RWPE1 (cell line): ENCODE results near the gene ATP2B1.
A peak's percentile ranks its signal among the peaks of the same experiment; 100 is the strongest.

Experiments
- CTCF ChIA-PET: fragments of 350-600 bp; sonication (Branson Sonifier 250); formaldehyde crosslinking; extraction: SDS; loops from one replicate; lab custom pipeline; 2021; lab: Yijun Ruan, JAX
- POLR2A ChIA-PET: fragments of 400-600 bp; formaldehyde crosslinking; extraction: SDS; loops from one replicate; lab custom pipeline; 2020; ENCODE audit warnings: antibody characterized with exemption; ENCODE audit not compliant: low non-redundant PET; lab: Yijun Ruan, JAX
- DNase-seq: peaks from one replicate; pipeline ENCODE4 v3.0.0; 2012; ENCODE audit warnings: low spot score
- H3K27ac ChIP-seq: fragments of 450-650 bp; 2 replicates; pipeline ENCODE4 v1.5.1; 2017
- TF ChIP-seq, protein P1 (sequence below): fragments of 450-650 bp; conservative IDR thresholded peaks from 2 replicates; pipeline ENCODE4 v1.5.1; 2017; ENCODE audit warnings: low read depth, mild to moderate bottlenecking

ATP2B1 gene

DNA sequence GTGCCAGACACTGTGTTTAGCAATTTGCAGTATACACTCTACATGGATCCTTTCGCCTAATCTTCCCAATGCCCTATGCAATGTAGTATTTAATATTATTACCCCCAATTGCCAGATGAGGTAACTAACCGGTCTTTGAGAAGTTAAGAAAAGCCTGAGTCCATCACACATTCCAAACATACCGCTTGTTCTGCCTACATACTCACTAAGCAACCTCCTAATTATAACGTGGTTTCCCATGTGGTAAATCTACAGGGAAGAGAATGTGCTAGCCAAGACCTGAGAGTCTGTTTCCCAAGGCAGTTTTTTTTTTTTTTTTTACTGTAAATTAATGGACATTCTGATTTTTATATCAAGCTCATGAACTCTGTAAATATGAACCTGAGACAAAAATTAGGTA is 37.2 kb downstream of the ATP2B1 start:
- no peak overlapping the region for H3K27ac ChIP-seq
- CTCF ChIA-PET: no interaction called here
- POLR2A ChIA-PET: interaction anchor here (0.6 kb wide), 1 partner anchor 542 kb away, joined by 5 read pairs; no protein-coding TSS in a partner anchor
- DNase-seq: no peak
- TF ChIP-seq, protein P1, sequence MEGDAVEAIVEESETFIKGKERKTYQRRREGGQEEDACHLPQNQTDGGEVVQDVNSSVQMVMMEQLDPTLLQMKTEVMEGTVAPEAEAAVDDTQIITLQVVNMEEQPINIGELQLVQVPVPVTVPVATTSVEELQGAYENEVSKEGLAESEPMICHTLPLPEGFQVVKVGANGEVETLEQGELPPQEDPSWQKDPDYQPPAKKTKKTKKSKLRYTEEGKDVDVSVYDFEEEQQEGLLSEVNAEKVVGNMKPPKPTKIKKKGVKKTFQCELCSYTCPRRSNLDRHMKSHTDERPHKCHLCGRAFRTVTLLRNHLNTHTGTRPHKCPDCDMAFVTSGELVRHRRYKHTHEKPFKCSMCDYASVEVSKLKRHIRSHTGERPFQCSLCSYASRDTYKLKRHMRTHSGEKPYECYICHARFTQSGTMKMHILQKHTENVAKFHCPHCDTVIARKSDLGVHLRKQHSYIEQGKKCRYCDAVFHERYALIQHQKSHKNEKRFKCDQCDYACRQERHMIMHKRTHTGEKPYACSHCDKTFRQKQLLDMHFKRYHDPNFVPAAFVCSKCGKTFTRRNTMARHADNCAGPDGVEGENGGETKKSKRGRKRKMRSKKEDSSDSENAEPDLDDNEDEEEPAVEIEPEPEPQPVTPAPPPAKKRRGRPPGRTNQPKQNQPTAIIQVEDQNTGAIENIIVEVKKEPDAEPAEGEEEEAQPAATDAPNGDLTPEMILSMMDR: no peak

DNA sequence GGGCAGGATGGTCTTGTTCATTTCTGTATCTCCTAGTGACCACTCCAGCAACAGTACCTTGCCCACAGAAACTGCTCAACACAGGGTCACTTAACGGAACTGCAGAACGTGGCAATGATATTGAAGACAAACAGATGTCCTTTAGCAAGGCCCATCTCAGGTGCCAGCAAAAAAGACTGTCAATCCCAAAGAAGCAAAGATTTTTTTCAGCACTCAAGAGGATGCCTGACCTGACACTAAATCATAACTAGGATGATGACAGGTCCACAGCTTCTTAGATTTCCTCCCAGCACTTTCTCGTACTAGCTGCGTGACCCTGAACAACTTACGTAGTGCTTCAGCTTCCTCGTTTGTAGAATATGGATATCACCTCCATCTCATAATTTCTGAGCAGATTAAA is 39.4 kb downstream of the ATP2B1 start:
- TF ChIP-seq, protein P1: no peak
- H3K27ac ChIP-seq: no peak overlapping the region
- ChIA-PET CTCF (interaction anchor here (1.7 kb wide), 1 partner anchor 25 kb away, joined by 3 read pairs; no protein-coding TSS in a partner anchor), POLR2A (no interaction called here)
- no peak for DNase-seq

DNA sequence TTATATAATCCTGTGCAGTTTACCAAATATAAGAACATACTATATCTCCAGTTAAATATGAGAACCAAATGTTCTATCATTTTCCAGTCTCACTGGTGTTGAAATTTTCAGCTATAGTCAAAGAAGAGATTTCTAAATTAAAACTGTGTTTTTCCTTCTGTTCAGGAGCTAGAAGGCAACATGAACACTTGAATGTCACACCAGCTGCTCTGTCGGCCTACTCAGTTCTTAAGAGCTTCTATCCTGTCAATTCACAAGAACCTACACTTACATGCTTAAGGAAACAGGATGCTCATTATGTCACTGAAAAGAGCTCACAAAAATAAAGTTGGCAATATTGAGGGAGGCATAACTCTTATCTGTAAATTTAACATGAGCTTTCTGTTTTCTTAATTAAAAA is 43.1 kb downstream of the ATP2B1 start:
- ChIA-PET POLR2A (no interaction called here), CTCF (no interaction called here)
- H3K27ac ChIP-seq: no peak overlapping the region
- TF ChIP-seq, protein P1: no peak
- DNase-seq: no peak

DNA sequence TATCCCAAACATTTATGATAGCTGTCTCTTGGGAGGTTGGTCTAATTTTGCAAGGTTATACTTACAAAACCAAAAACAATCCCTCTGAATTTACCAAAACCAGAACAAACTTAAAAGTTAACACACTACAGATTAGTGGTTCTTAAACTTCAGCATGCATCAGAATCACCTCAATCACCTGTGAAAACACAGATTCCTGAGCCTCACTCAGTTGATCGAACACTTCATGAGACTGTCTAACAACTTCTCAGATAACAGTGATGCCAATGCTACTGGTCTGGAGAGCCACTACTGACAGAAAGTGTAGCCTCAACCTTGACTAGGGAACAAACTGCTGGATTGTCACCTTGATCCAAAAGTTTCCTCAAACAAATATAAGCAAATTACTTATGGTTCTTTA is 44.2 kb downstream of the ATP2B1 start:
- DNase-seq: no peak
- H3K27ac ChIP-seq: peak overlapping the region; percentile 42
- TF ChIP-seq, protein P1: no peak
- ChIA-PET POLR2A (no interaction called here), CTCF (interaction anchor here (0.6 kb wide), 1 partner anchor 1748 kb away, joined by 7 read pairs; no protein-coding TSS in a partner anchor)

DNA sequence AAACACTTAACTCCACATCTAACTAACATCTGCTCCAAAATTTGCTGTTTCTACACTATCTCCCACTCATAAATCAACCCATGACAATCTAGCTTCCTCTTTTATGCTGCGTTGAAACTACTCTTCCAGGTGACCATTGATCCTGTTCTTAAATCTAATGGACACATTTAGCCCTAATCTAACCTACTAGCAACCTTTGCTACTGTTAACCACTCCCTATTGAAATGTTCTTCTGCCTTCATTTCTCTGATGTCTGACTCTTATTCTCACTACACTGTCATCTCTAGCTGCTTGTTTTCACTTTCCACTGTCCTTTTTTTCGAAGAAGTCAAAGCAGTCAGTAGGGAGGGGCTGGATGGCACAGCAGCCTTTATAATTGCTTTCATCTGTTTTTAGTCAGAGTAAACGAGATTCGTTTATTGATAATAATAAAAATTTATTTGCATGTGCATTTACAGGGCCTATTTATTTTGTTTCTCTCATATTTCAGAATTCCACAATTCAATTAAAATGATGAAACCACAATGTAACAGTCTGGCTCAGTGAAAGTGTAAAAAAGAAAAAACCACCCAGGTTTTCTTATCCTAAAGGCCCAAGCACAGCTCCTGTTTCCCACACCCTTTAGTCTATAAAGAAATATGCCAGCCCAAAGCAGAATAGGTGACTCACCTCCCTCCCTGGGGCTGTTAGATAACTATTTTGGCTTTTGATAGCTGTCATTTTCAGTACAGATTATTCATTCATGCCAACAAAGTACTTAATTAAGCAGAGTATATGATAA is 44.9 kb downstream of the ATP2B1 start:
- CTCF ChIA-PET: no interaction called here
- POLR2A ChIA-PET: no interaction called here
- TF ChIP-seq, protein P1: no peak
- peak; percentile 35 for DNase-seq
- H3K27ac ChIP-seq: no peak overlapping the region

DNA sequence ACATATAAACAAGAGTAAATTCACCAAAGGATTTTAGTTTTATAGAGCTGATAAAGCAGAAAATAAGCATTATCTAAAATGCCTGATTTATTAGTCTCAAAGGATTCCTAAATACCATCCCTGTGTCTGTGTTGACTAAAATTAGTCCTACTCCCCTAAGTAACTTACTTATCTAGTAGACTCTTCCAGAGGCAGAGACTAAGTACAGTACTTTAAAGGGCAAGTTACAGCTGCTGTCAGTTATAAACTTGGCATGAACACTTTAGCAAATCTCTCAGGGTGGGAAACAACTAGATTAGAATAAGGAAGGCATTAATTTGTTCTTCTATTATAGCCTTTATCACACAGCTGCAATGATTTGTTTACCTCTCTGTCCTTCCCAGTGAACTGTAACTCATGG is 46.0 kb downstream of the ATP2B1 start:
- H3K27ac ChIP-seq: no peak overlapping the region
- ChIA-PET POLR2A (no interaction called here), CTCF (interaction anchor here (0.8 kb wide), 1 partner anchor 434 kb away, joined by 3 read pairs; no protein-coding TSS in a partner anchor)
- TF ChIP-seq, protein P1: no peak
- DNase-seq: no peak
